Measurements from ENCODE around the gene PDGFD. TPM values are rescaled to one million over a fixed set of nuclear protein-coding genes. Genes with fewer than 3 reads are reported as not detected.

The PDGFD gene
- total and polyA plus RNA-seq, 2 experiments from 2014 or later, result 1.9 to 4.5 TPM

GRCh38 chr11:103870821-103871309 lies 293.1 kb downstream of the PDGFD start:
- no peaks in the 10 kb centered on the region for H3K79me2 ChIP-seq (replicated peaks; ENCODE audit: insufficient read depth)
- 0 out of 2 replicates have a peak, but pooled peaks cover 8% of the 10 kb centered on the region for H3K9me2 ChIP-seq (ENCODE audit: insufficient read depth)
- no peak overlapping the region for H2AFZ ChIP-seq
- Mint-ChIP-seq H3K4me1 (no peaks in the 10 kb centered on the region; the same call in 2 of the 3 replicates), H3K27ac (no peak overlapping the region), H3K36me3 (ENCODE audit: low read depth) (no peaks in the 10 kb centered on the region), H3K9me3 (no peaks in the 10 kb centered on the region), H3K27me3 (ENCODE audit: insufficient read depth, low read depth, poor library complexity) (peaks cover 2% of the 10 kb centered on the region), H3K4me3 (no peak overlapping the region)
- H3K27me3 ChIP-seq (ENCODE audit: insufficient read depth), result no peaks in the 10 kb centered on the region
- no peak for DNase-seq (ENCODE audit: low spot score)
- no peak overlapping the region for H3K27ac ChIP-seq (ENCODE audit: low read depth)
- no peak overlapping the region for H3K4me2 ChIP-seq
- no peak overlapping the region for H3K4me3 ChIP-seq
- H4K20me1 ChIP-seq (replicated peaks; ENCODE audit: insufficient read depth), result no peaks in the 10 kb centered on the region
- TF ChIP-seq CREB1 (CRISPR knock-in tag; IDR thresholded peaks at IDR 0.05; ENCODE audit: low read depth), result no peak
- TF ChIP-seq ZNF462 (CRISPR knock-in tag; IDR thresholded peaks at IDR 0.05), result no peak
- no peak for TF ChIP-seq ZNF331 (CRISPR knock-in tag; IDR thresholded peaks at IDR 0.05; ENCODE audit: low read depth)
- no peak for TF ChIP-seq NANOG (IDR thresholded peaks at IDR 0.05; ENCODE audit: borderline replicate concordance)
- no peak for TF ChIP-seq ZNF114 (CRISPR knock-in tag; IDR thresholded peaks at IDR 0.05)
- no peak for TF ChIP-seq STAT1 (IDR thresholded peaks at IDR 0.05; ENCODE audit: unreplicated experiment)
- no peak for TF ChIP-seq JUNB (IDR thresholded peaks at IDR 0.05; ENCODE audit: unreplicated experiment)
- TF ChIP-seq EZH2phosphoT487 (IDR thresholded peaks at IDR 0.05; ENCODE audit: unreplicated experiment), result no peak
- TF ChIP-seq EZH2 (IDR thresholded peaks at IDR 0.05; ENCODE audit: low read depth, unreplicated experiment), result no peak
- H3F3A ChIP-seq (replicated peaks; ENCODE audit: low read depth), result no peaks in the 10 kb centered on the region
- no peaks in the 10 kb centered on the region for H3K4me1 ChIP-seq (ENCODE audit: insufficient read depth)
- no peak for ATAC-seq
- H3K36me3 ChIP-seq (ENCODE audit: insufficient read depth), result no peaks in the 10 kb centered on the region
